CD4-positive, alpha-beta memory T cell (primary cell): ENCODE data around the gene MYO1C. TPM values are rescaled to one million over a fixed set of nuclear protein-coding genes. Genes with fewer than 3 reads are reported as not detected.

Experiments
- CTCF ChIA-PET: fragments of 350-600 bp; sonication (Branson Sonifier 250); formaldehyde crosslinking; loops from one replicate; lab custom pipeline; 2021; ENCODE audit warnings: inconsistent platforms; ENCODE audit not compliant: partially characterized antibody; lab: Charles Lee
- POLR2A ChIA-PET: fragments of 350-600 bp; sonication (Branson Sonifier 250); formaldehyde crosslinking; loops from one replicate; lab custom pipeline; 2021; ENCODE audit not compliant: partially characterized antibody; lab: Charles Lee
- DNase-seq, 5 donors: peaks; one replicate each; pipeline versions ENCODE4 v3.0.0 to v3.0.0-alpha.2; 2020 to 2022; ENCODE audit warnings: mixed read lengths in 1 of 5
- H3K27ac ChIP-seq: one replicate; pipeline ENCODE4 v1.7.0; 2013; ENCODE audit warnings: low read depth, low read length
- H3K27me3 ChIP-seq: 2 replicates; pipeline ENCODE4 v1.7.0; 2013; ENCODE audit warnings: mild to moderate bottlenecking, low read length, moderate library complexity; ENCODE audit not compliant: insufficient read depth
- H3K36me3 ChIP-seq: 2 replicates; pipeline ENCODE4 v1.7.0; 2013; ENCODE audit warnings: mild to moderate bottlenecking, low read length, moderate library complexity; ENCODE audit not compliant: insufficient read depth
- H3K4me1 ChIP-seq: 2 replicates; pipeline ENCODE4 v1.7.0; 2013; ENCODE audit warnings: mild to moderate bottlenecking, low read length, moderate library complexity; ENCODE audit not compliant: insufficient read depth
- H3K4me3 ChIP-seq, 2 donors: one replicate each; pipeline ENCODE4 v1.7.0; 2013; ENCODE audit warnings: low read length in 2 of 2, mild to moderate bottlenecking in 1 of 2
- H3K9me3 ChIP-seq, 2 donors: one replicate each; pipeline ENCODE4 v1.7.0; 2013; ENCODE audit warnings: low read length in 2 of 2, control low read depth in 1 of 2; ENCODE audit not compliant: control insufficient read depth in 1 of 2
- H3K27ac Mint-ChIP-seq, 7 donors: one replicate each; pipeline ENCODE4 v1.8.0; 2020 to 2021; ENCODE audit warnings: mixed read lengths in 7 of 7, mild to moderate bottlenecking in 6 of 7, inconsistent platforms in 3 of 7, moderate library complexity in 3 of 7
- H3K27me3 Mint-ChIP-seq, 2 donors: one replicate each; pipeline ENCODE4 v1.8.0; 2020 to 2021; ENCODE audit warnings: mixed read lengths in 2 of 2
- H3K36me3 Mint-ChIP-seq, 2 donors: one replicate each; pipeline ENCODE4 v1.8.0; 2020 to 2021; ENCODE audit warnings: mixed read lengths in 2 of 2, inconsistent platforms in 1 of 2, mild to moderate bottlenecking in 1 of 2
- H3K4me1 Mint-ChIP-seq, 4 donors: one replicate each; pipeline ENCODE4 v1.8.0; 2020 to 2021; ENCODE audit warnings: mixed read lengths in 4 of 4, mild to moderate bottlenecking in 1 of 4
- H3K4me3 Mint-ChIP-seq, 8 donors: one replicate each; pipeline ENCODE4 v1.8.0; 2020 to 2021; ENCODE audit warnings: mixed read lengths in 8 of 8, mild to moderate bottlenecking in 7 of 8, moderate library complexity in 6 of 8, inconsistent platforms in 3 of 8
- H3K9me3 Mint-ChIP-seq, 8 donors: one replicate each; pipeline ENCODE4 v1.8.0; 2020 to 2021; ENCODE audit warnings: mixed read lengths in 8 of 8, mild to moderate bottlenecking in 5 of 8, inconsistent platforms in 3 of 8, moderate library complexity in 1 of 8
- intact Hi-C: fragments of 100-400 bp; cut with micrococcal nuclease; formaldehyde crosslinking; loops from one replicate; pipeline ENCODE4 v1.15.1; 2023
- polyA plus RNA-seq, 2 donors: library from polyadenylated mRNA; unstranded; fragments of 300-500 nt; fragmentation: Illumina TruSeq; gene quantifications; one replicate each; pipeline ENCODE4 v1.2.3, GENCODE V29; 2021
- total RNA-seq, 2 experiments: library from RNA; stranded (reverse); gene quantifications; one replicate each; pipeline ENCODE4 v1.2.3, GENCODE V29; 2021

Gene MYO1C
- total and polyA plus RNA-seq, 4 experiments from 2014 or later = 6.3 to 31.1 (median 24.8) TPM

GRCh38 chr17:1498233-1498632 lies 5.7 kb upstream of the MYO1C start:
- Mint-ChIP-seq H3K4me3 (no peak overlapping the region), H3K27ac (no peak overlapping the region), H3K27me3 (no peaks in the 10 kb centered on the region), H3K36me3 (peaks cover 6 to 36% of the 10 kb centered on the region in 2 donors), H3K4me1 (peaks cover 2 to 11% (median 3%) of the 10 kb centered on the region in 4 donors), H3K9me3 (no peaks in the 10 kb centered on the region)
- H3K27ac ChIP-seq = no peak overlapping the region
- POLR2A ChIA-PET = interaction anchor here (0.6 to 1.1 kb wide), 3 partner anchors 11 to 35 kb away, joined by 4 to 6 read pairs (median 4); partner anchors contain the start of gene INPP5K
- H3K9me3 ChIP-seq = no peaks in the 10 kb centered on the region
- H3K4me3 ChIP-seq = no peak overlapping the region
- CTCF ChIA-PET = no interaction called here
- intact Hi-C loops = no loop called here
- peaks cover under 1% of the 10 kb centered on the region for H3K4me1 ChIP-seq
- DNase-seq = no peak
- no peaks in the 10 kb centered on the region for H3K27me3 ChIP-seq
- H3K36me3 ChIP-seq = peaks cover 16% of the 10 kb centered on the region

GRCh38 chr17:1497831-1498230 lies 5.3 kb upstream of the MYO1C start:
- H3K9me3 ChIP-seq = no peaks in the 10 kb centered on the region
- no peak overlapping the region for H3K27ac ChIP-seq
- Mint-ChIP-seq H3K9me3 (no peaks in the 10 kb centered on the region), H3K36me3 (peaks cover 6 to 36% of the 10 kb centered on the region in 2 donors), H3K27me3 (no peaks in the 10 kb centered on the region), H3K4me3 (no peak overlapping the region), H3K4me1 (peaks cover 2 to 15% (median 6%) of the 10 kb centered on the region in 4 donors), H3K27ac (peak overlapping the region in 2 of 7 donors; percentile 29 to 66)
- peaks cover 5% of the 10 kb centered on the region for H3K4me1 ChIP-seq
- H3K4me3 ChIP-seq = no peak overlapping the region
- POLR2A ChIA-PET = interaction anchor here (1.1 kb wide), 1 partner anchor 10 kb away, joined by 6 read pairs; no protein-coding TSS in a partner anchor
- no peak for DNase-seq
- CTCF ChIA-PET = no interaction called here
- no peaks in the 10 kb centered on the region for H3K27me3 ChIP-seq
- intact Hi-C loops = no loop called here
- H3K36me3 ChIP-seq = peaks cover 16% of the 10 kb centered on the region

DNA sequence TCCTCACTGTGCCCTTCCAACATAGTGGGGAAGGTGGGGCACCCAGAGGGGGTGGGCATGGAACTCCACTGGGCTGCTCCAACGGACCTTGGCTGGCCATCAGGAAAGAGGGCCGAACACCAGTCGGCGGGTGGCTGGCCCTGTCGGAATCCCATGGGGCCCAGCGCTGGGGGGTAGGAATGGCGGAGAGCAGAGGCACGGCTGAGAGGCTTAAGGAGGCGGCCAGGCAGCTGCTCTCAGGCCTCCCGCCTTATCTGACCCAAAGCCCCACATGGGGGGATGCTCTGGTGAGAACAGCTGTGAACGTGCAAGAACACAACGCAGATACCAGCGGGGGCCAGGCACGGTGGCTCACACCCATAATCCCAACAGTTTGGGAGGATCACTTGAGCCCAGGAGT lies 4.4 kb upstream of the MYO1C start:
- ChIA-PET CTCF (no interaction called here), POLR2A (interaction anchor here (0.5 kb wide), 1 partner anchor 97 kb away, joined by 3 read pairs; the partner anchor contains the start of gene YWHAE)
- Mint-ChIP-seq H3K36me3 (peaks cover 3 to 34% of the 10 kb centered on the region in 2 donors), H3K4me3 (no peak overlapping the region), H3K27ac (no peak overlapping the region), H3K27me3 (no peaks in the 10 kb centered on the region), H3K4me1 (peaks cover 5 to 24% (median 13%) of the 10 kb centered on the region in 4 donors), H3K9me3 (no peaks in the 10 kb centered on the region)
- H3K4me3 ChIP-seq = no peak overlapping the region
- no peaks in the 10 kb centered on the region for H3K27me3 ChIP-seq
- no peak overlapping the region for H3K27ac ChIP-seq
- intact Hi-C loops = no loop called here
- no peaks in the 10 kb centered on the region for H3K9me3 ChIP-seq
- no peak for DNase-seq
- peaks cover 16% of the 10 kb centered on the region for H3K36me3 ChIP-seq
- peaks cover 15% of the 10 kb centered on the region for H3K4me1 ChIP-seq

DNA sequence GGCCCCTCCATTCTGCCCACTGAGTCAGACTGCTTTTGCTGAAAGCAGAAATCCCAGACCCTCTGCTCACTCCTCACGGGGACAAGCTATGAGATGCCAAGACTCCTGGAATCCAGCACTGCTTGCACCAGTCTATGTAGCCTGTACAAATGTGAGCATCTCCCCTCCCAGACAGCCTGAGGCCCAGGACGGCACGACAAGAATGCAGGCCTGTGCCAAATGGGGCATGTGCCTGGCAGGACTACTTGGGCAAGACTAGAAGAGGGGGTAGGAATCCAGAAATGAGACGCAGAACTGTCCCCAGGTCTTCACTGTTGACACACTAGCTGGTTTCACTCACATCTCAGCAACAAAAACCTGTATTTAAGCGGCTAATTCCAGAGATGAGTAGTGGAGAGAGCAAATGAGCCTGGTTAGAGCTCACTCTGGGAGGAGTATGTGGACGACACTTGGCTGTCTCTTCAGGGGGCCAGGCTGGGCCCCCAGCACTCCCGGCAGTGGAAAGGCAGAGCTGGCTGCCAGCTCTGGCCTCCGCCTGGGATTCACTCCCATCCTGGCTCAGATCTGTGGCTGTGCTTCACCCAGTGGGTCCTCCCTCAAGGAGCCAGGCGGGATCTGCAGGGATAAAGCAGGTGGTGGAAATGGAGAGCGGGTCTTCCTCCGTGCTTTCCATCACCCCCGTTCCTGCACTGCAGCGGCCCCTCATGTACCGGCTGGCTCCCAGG lies 2.9 kb upstream of the MYO1C start:
- Histone ChIP-seq H3K27ac (no peak overlapping the region), H3K4me1 (peaks cover 21% of the 10 kb centered on the region), H3K9me3 (no peaks in the 10 kb centered on the region), H3K36me3 (peaks cover 16% of the 10 kb centered on the region), H3K4me3 (no peak overlapping the region), H3K27me3 (no peaks in the 10 kb centered on the region)
- CTCF ChIA-PET = interaction anchor here (0.9 to 1.6 kb wide), 2 partner anchors 21 to 131 kb away, joined by 3 read pairs; partner anchors contain the start of gene INPP5K
- H3K36me3 Mint-ChIP-seq = peaks cover 3 to 36% of the 10 kb centered on the region in 2 donors
- no peak overlapping the region for H3K4me3 Mint-ChIP-seq
- H3K9me3 Mint-ChIP-seq = peaks cover 0 to under 1% (median 0%) of the 10 kb centered on the region in 8 donors
- peak overlapping the region in 2 of 7 donors; percentile 41 to 54 for H3K27ac Mint-ChIP-seq
- no peak for DNase-seq
- intact Hi-C loops = no loop called here
- H3K4me1 Mint-ChIP-seq = peaks cover 10 to 32% (median 17%) of the 10 kb centered on the region in 4 donors
- H3K27me3 Mint-ChIP-seq = no peaks in the 10 kb centered on the region
- POLR2A ChIA-PET = interaction anchor here (0.8 to 1.4 kb wide), 3 partner anchors 11 to 22 kb away, joined by 3 to 5 read pairs (median 3); no protein-coding TSS in a partner anchor

DNA sequence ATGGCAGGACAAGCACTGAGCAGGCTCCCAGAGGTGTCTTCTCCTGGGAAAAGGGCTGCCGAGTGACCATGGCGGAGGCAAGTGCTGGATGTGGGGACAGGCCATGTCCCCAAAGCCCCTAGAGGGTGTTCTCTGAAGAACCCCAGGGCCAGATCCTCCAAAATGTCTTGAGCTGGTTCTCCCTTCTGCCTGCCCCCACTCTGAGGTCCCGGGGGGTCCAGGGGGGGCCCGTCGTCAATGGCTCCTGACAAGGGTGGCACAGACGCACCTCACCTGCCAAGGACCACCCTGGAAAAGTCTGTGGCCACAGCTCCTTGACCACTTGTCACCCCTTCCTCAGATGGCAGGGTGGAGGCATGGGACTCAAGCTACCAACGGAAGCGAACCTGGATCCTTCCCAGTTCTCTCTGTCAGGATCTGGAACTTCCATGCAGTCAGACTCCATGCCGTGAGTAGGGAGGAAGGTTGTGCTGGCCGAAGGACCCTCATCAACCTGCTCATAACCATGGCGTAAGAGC lies 2.3 kb upstream of the MYO1C start:
- CTCF ChIA-PET = interaction anchor here (0.9 to 1.6 kb wide), 2 partner anchors 22 to 130 kb away, joined by 3 read pairs; partner anchors contain the start of gene INPP5K
- Histone ChIP-seq H3K9me3 (no peaks in the 10 kb centered on the region), H3K27me3 (no peaks in the 10 kb centered on the region), H3K4me1 (peaks cover 25% of the 10 kb centered on the region), H3K4me3 (no peak overlapping the region), H3K27ac (no peak overlapping the region), H3K36me3 (peaks cover 16% of the 10 kb centered on the region)
- DNase-seq = no peak
- Mint-ChIP-seq H3K36me3 (peaks cover 3 to 35% of the 10 kb centered on the region in 2 donors), H3K4me3 (peak overlapping the region in 1 of 8 donors; percentile 20), H3K27ac (peak overlapping the region in 1 of 7 donors; percentile 84), H3K9me3 (peaks cover 0 to 4% (median 0%) of the 10 kb centered on the region in 8 donors), H3K4me1 (peaks cover 11 to 38% (median 21%) of the 10 kb centered on the region in 4 donors), H3K27me3 (no peaks in the 10 kb centered on the region)
- intact Hi-C loops = no loop called here
- POLR2A ChIA-PET = interaction anchor here (0.8 to 1.4 kb wide), 4 partner anchors 11 to 32 kb away, joined by 3 to 5 read pairs (median 3); no protein-coding TSS in a partner anchor

GRCh38 chr17:1494203-1494602 lies 1.7 kb upstream of the MYO1C start:
- H3K9me3 ChIP-seq = no peaks in the 10 kb centered on the region
- peaks cover 28% of the 10 kb centered on the region for H3K4me1 ChIP-seq
- H3K27me3 ChIP-seq = no peaks in the 10 kb centered on the region
- peak overlapping the region in 4 of 8 donors; percentile 20 to 64 (median 54) for H3K4me3 Mint-ChIP-seq
- ChIA-PET POLR2A (interaction anchor here (1.3 to 1.4 kb wide), 2 partner anchors 12 to 31 kb away, joined by 3 read pairs; no protein-coding TSS in a partner anchor), CTCF (interaction anchor here (0.9 kb wide), 1 partner anchor 129 kb away, joined by 3 read pairs; no protein-coding TSS in a partner anchor)
- peak overlapping the region in 5 of 7 donors; percentile 35 to 84 (median 74) for H3K27ac Mint-ChIP-seq
- H3K4me1 Mint-ChIP-seq = peaks cover 11 to 41% (median 22%) of the 10 kb centered on the region in 4 donors
- H3K27me3 Mint-ChIP-seq = no peaks in the 10 kb centered on the region
- H3K27ac ChIP-seq = no peak overlapping the region
- intact Hi-C loops = no loop called here
- no peak overlapping the region for H3K4me3 ChIP-seq
- H3K36me3 ChIP-seq = peaks cover 16% of the 10 kb centered on the region
- peaks cover 3 to 31% of the 10 kb centered on the region in 2 donors for H3K36me3 Mint-ChIP-seq
- no peak for DNase-seq
- H3K9me3 Mint-ChIP-seq = peaks cover 0 to 4% (median 0%) of the 10 kb centered on the region in 8 donors
